Mesenchymal stem cell (in vitro differentiated cells and primary cell): ENCODE results near the gene PUM1.

Experiments used
- DNase-seq: peaks from one replicate; pipeline ENCODE4 v3.0.0-alpha.2; 2013
- H2AFZ ChIP-seq: one replicate; pipeline ENCODE4 v1.6.1; 2013; ENCODE audit warnings: low read depth, mild to moderate bottlenecking, control low read depth, inconsistent platforms, low read length, moderate library complexity
- H2AK5ac ChIP-seq: 2 replicates; pipeline ENCODE4 v1.6.1; 2013; ENCODE audit warnings: low read length, moderate library complexity, mild to moderate bottlenecking, inconsistent platforms; ENCODE audit not compliant: severe bottlenecking
- H2BK120ac ChIP-seq: one replicate; pipeline ENCODE4 v1.6.1; 2013; ENCODE audit warnings: low read depth, mild to moderate bottlenecking, inconsistent platforms, low read length, moderate library complexity
- H2BK12ac ChIP-seq, 2 experiments: one replicate each; pipeline ENCODE4 v1.6.1; 2013; ENCODE audit warnings: inconsistent platforms in 2 of 2, low read length in 2 of 2, mild to moderate bottlenecking in 2 of 2, moderate library complexity in 2 of 2, control low read depth in 1 of 2
- H2BK15ac ChIP-seq: one replicate; pipeline ENCODE4 v1.6.1; 2013; ENCODE audit warnings: mild to moderate bottlenecking, low read depth, inconsistent platforms; ENCODE audit not compliant: poor library complexity, severe bottlenecking
- H2BK5ac ChIP-seq: 2 replicates; pipeline ENCODE4 v1.6.1; 2013; ENCODE audit warnings: low read depth, mild to moderate bottlenecking, low read length, control low read depth, inconsistent platforms; ENCODE audit not compliant: poor library complexity, severe bottlenecking
- H3K14ac ChIP-seq, 2 experiments: one replicate each; pipeline ENCODE4 v1.6.1; 2013; ENCODE audit warnings: inconsistent platforms in 2 of 2, low read length in 2 of 2, control low read depth in 1 of 2, mild to moderate bottlenecking in 1 of 2, moderate library complexity in 1 of 2
- H3K18ac ChIP-seq, 2 experiments: one replicate each; pipeline ENCODE4 v1.6.1; 2013; ENCODE audit warnings: inconsistent platforms in 2 of 2, low read length in 2 of 2, control low read depth in 1 of 2, low read depth in 1 of 2, mild to moderate bottlenecking in 1 of 2
- H3K23ac ChIP-seq, 2 experiments: one replicate each; pipeline ENCODE4 v1.6.1; 2013; ENCODE audit warnings: inconsistent platforms in 2 of 2, low read length in 2 of 2, mild to moderate bottlenecking in 2 of 2, moderate library complexity in 2 of 2, control low read depth in 1 of 2
- H3K27ac ChIP-seq: 2 replicates; pipeline ENCODE4 v1.5.1; 2013; ENCODE audit warnings: mild to moderate bottlenecking, moderate library complexity, low read length, control low read depth, inconsistent platforms; ENCODE audit not compliant: poor library complexity, severe bottlenecking
- H3K27me3 ChIP-seq, 2 experiments: 2 replicates each; pipeline versions ENCODE4 v1.6.1 to v1.7.0; 2013; ENCODE audit warnings: low read length in 2 of 2, mild to moderate bottlenecking in 2 of 2, moderate library complexity in 2 of 2, control low read depth in 1 of 2, inconsistent platforms in 1 of 2; ENCODE audit not compliant: control insufficient read depth in 1 of 2, insufficient read depth in 1 of 2
- H3K36me3 ChIP-seq, 2 experiments: 2 replicates each; pipeline versions ENCODE4 v1.6.1 to v1.7.0; 2013; ENCODE audit warnings: low read length in 2 of 2, control low read depth in 1 of 2, inconsistent platforms in 1 of 2, low read depth in 1 of 2, mild to moderate bottlenecking in 1 of 2; ENCODE audit not compliant: insufficient read depth in 2 of 2, control insufficient read depth in 1 of 2
- H3K4ac ChIP-seq, 2 experiments: one replicate each; pipeline ENCODE4 v1.6.1; 2013; ENCODE audit warnings: inconsistent platforms in 2 of 2, low read length in 2 of 2, mild to moderate bottlenecking in 2 of 2, moderate library complexity in 2 of 2, control low read depth in 1 of 2, low read depth in 1 of 2
- H3K4me1 ChIP-seq: 2 replicates; pipeline ENCODE4 v1.6.1; 2013; ENCODE audit warnings: low read depth, low read length, control low read depth; ENCODE audit not compliant: control insufficient read depth, insufficient read depth
- H3K4me2 ChIP-seq: 2 replicates; pipeline ENCODE4 v1.6.1; 2013; ENCODE audit warnings: low read length, mild to moderate bottlenecking, inconsistent platforms; ENCODE audit not compliant: poor library complexity, severe bottlenecking
- H3K4me3 ChIP-seq, 2 experiments: 2 replicates each; pipeline versions ENCODE4 v1.5.1 to v1.7.0; 2013; ENCODE audit warnings: low read length in 2 of 2, mild to moderate bottlenecking in 2 of 2, control low read depth in 1 of 2, low read depth in 1 of 2; ENCODE audit not compliant: insufficient read depth in 1 of 2
- H3K79me1 ChIP-seq: replicated peaks from 2 replicates; pipeline ENCODE4 v1.6.1; 2013; ENCODE audit warnings: mild to moderate bottlenecking, control low read depth, low read length, inconsistent platforms; ENCODE audit not compliant: poor library complexity, severe bottlenecking
- H3K9ac ChIP-seq: 2 replicates; pipeline ENCODE4 v1.7.0; 2013; ENCODE audit warnings: mild to moderate bottlenecking, low read length, moderate library complexity
- H3K9me3 ChIP-seq: 2 replicates; pipeline ENCODE4 v1.7.0; 2013; ENCODE audit warnings: mild to moderate bottlenecking, low read length; ENCODE audit not compliant: control insufficient read depth
- H4K8ac ChIP-seq: one replicate; pipeline ENCODE4 v1.6.1; 2013; ENCODE audit warnings: inconsistent platforms, mild to moderate bottlenecking, low read length, moderate library complexity
- H4K91ac ChIP-seq: one replicate; pipeline ENCODE4 v1.6.1; 2013; ENCODE audit warnings: mild to moderate bottlenecking, low read length, inconsistent platforms
- WGBS: methylation state at CpG from one replicate; pipeline ENCODE4 v1.1.7; 2013; ENCODE audit warnings: mixed read lengths; 5-methylcytosine and 5-hydroxymethylcytosine counted together

Gene PUM1

GRCh38 chr1:30962609-30963508 is 102.7 kb downstream of the PUM1 start:
- DNase-seq, result no peak
- no peak overlapping the region for H3K14ac ChIP-seq
- H3K36me3 ChIP-seq, result peaks cover 11 to 92% of the 10 kb centered on the region in 2 experiments
- H4K8ac ChIP-seq, result no peak overlapping the region
- H3K18ac ChIP-seq, result no peak overlapping the region
- H2BK15ac ChIP-seq, result no peak overlapping the region
- H2BK12ac ChIP-seq, result no peak overlapping the region
- H3K9ac ChIP-seq, result no peak overlapping the region
- H3K27ac ChIP-seq, result peak overlapping the region; percentile 76
- H3K4me2 ChIP-seq, result no peak overlapping the region
- H3K27me3 ChIP-seq, result no peaks in the 10 kb centered on the region
- H3K23ac ChIP-seq, result no peak overlapping the region
- peaks cover 8% of the 10 kb centered on the region for H3K4me1 ChIP-seq
- H4K91ac ChIP-seq, result no peak overlapping the region
- no peak overlapping the region for H2AFZ ChIP-seq
- no peak overlapping the region for H3K4me3 ChIP-seq
- no peak overlapping the region for H3K4ac ChIP-seq
- peaks cover 12% of the 10 kb centered on the region for H3K79me1 ChIP-seq
- H2BK5ac ChIP-seq, result no peak overlapping the region
- no peaks in the 10 kb centered on the region for H3K9me3 ChIP-seq
- peak overlapping the region; percentile 19 for H2AK5ac ChIP-seq
- WGBS, result 93% methylated on average over 4 of the region's 6 CpGs
- H2BK120ac ChIP-seq, result no peak overlapping the region

DNA sequence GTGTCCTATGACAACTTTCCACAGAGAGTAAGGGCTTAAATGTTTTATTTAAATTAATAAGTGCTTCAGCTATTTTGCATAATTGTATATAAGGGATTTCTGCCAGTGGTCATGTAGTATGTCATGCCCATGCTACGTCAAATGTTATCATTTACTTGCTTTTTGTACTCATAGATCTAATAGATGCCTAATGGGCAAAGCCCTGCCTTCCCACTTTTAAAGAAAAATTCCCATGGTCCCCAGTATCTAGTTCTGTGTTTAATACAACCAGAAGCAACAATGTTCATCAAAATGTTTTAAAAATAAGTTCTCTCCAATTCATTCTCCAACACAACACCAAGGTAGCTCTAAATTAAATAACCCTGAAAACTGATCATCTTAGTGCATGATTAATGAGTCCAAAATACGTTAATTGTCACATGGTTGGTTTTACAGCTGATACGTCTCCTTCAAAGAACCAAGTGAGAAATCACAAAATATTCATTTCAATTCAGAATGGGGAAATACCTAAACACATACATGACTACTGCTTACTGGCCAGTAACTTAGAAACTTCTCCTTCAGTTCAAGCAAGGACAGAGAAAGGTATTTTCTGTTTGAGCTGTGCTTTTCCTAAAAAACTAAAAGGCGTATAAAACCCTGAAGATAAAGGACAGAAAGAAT is 107.8 kb downstream of the PUM1 start:
- no peak for DNase-seq
- Histone ChIP-seq H4K8ac (no peak overlapping the region), H2BK5ac (no peak overlapping the region), H2BK15ac (no peak overlapping the region), H3K4me1 (peaks cover 3% of the 10 kb centered on the region), H3K18ac (no peak overlapping the region), H2BK12ac (no peak overlapping the region), H4K91ac (no peak overlapping the region), H3K4me2 (no peak overlapping the region), H2BK120ac (no peak overlapping the region), H3K36me3 (peaks cover 12 to 80% of the 10 kb centered on the region in 2 experiments), H3K23ac (no peak overlapping the region), H3K27me3 (no peaks in the 10 kb centered on the region), H3K4me3 (no peak overlapping the region), H2AK5ac (no peak overlapping the region), H3K9ac (no peak overlapping the region), H3K79me1 (peaks cover 11% of the 10 kb centered on the region), H3K9me3 (no peaks in the 10 kb centered on the region), H3K14ac (no peak overlapping the region), H2AFZ (no peak overlapping the region), H3K27ac (no peak overlapping the region), H3K4ac (no peak overlapping the region)
- 97% methylated on average over 3 of the region's 4 CpGs for whole genome bisulfite sequencing

- no CpG with 5 or more reads among the region's 1 CpG for WGBS
- Histone ChIP-seq H2BK15ac (no peak overlapping the region), H3K18ac (no peak overlapping the region), H2AFZ (no peak overlapping the region), H3K14ac (no peak overlapping the region), H4K91ac (no peak overlapping the region), H3K9me3 (no peaks in the 10 kb centered on the region), H3K79me1 (peaks cover 17% of the 10 kb centered on the region), H4K8ac (no peak overlapping the region), H2BK5ac (no peak overlapping the region), H3K36me3 (peaks cover 17 to 82% of the 10 kb centered on the region in 2 experiments), H2BK120ac (no peak overlapping the region), H3K27me3 (no peaks in the 10 kb centered on the region), H2BK12ac (no peak overlapping the region), H3K4ac (no peak overlapping the region), H3K23ac (no peak overlapping the region), H3K9ac (peak overlapping the region; percentile 37), H3K4me2 (no peak overlapping the region), H3K27ac (peak overlapping the region; percentile 78), H2AK5ac (no peak overlapping the region), H3K4me1 (peaks cover 1% of the 10 kb centered on the region), H3K4me3 (no peak overlapping the region)
- DNase-seq, result no peak
Measured at GRCh38 chr1:30955448-30956015, 110.0 kb downstream of the PUM1 start.

GRCh38 chr1:30953685-30954084 is 111.8 kb downstream of the PUM1 start:
- peaks cover 1% of the 10 kb centered on the region for H3K4me1 ChIP-seq
- H2AFZ ChIP-seq, result no peak overlapping the region
- no peak overlapping the region for H3K4ac ChIP-seq
- H3K9ac ChIP-seq, result no peak overlapping the region
- no peak overlapping the region for H2BK5ac ChIP-seq
- H2BK120ac ChIP-seq, result no peak overlapping the region
- H3K9me3 ChIP-seq, result no peaks in the 10 kb centered on the region
- H2AK5ac ChIP-seq, result no peak overlapping the region
- H3K27ac ChIP-seq, result no peak overlapping the region
- H4K91ac ChIP-seq, result no peak overlapping the region
- no peak overlapping the region for H2BK15ac ChIP-seq
- no peak overlapping the region for H3K23ac ChIP-seq
- H3K14ac ChIP-seq, result no peak overlapping the region
- no peak overlapping the region for H3K18ac ChIP-seq
- no peaks in the 10 kb centered on the region for H3K27me3 ChIP-seq
- DNase-seq, result no peak
- peaks cover 20% of the 10 kb centered on the region for H3K79me1 ChIP-seq
- 97% methylated on average over 11 of the region's 11 CpGs for WGBS
- no peak overlapping the region for H2BK12ac ChIP-seq
- H4K8ac ChIP-seq, result no peak overlapping the region
- no peak overlapping the region for H3K4me3 ChIP-seq
- H3K36me3 ChIP-seq, result peaks cover 22 to 79% of the 10 kb centered on the region in 2 experiments
- no peak overlapping the region for H3K4me2 ChIP-seq
